Erythroblast (primary cell): Measurements from ENCODE around the gene ADAM22.

Experiments used
- GATA1 ChIP-seq: IDR thresholded peaks from 2 replicates; pipeline ENCODE4 v1.6.1; 2011; ENCODE audit warnings: low read depth, mild to moderate bottlenecking, control low read depth, low read length, moderate library complexity
- POLR2A ChIP-seq: IDR thresholded peaks from 2 replicates; pipeline ENCODE4 v1.6.1; 2011; ENCODE audit warnings: mild to moderate bottlenecking, low read length

DNA sequence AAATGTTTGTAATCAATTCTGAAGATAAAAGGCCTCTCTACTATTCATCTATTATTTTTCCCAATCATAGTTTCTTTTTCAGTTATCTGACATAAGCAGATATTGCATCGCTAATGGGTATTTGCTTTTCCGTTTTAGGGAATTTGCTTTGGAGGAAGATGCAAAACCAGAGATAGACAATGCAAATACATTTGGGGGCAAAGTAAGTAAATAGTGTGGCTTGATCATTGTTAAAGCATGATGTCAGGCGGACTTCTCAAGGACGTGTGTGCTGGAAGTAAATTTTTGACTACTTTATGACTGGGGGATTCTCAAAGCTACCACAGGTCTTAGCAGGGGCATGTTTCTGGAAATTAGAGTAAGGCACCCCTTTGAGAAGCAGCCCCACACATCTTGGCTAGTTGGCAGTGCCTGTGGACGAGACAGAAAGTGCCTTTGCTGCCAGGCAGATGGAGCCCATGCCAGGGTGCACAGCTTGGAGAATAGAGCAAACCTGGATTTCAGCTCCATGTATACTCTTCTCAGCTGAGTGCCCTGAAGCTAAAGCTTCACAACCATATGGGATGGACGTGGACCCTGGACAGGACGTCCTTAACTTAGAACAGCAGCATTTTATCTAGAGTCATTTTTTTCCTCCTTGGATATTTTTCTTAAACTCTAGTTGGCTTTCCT lies 217.2 kb downstream of the ADAM22 start:
- TF ChIP-seq POLR2A (no peak), GATA1 (no peak)
